Effector CD4-positive, alpha-beta T cell (primary cell): Measurements from ENCODE around the gene KCNQ1.

Experiments
- DNase-seq: peaks from one replicate; pipeline ENCODE4 v3.0.0-alpha.2; 2020

KCNQ1 gene

GRCh38 chr11:2515401-2516275 is 70.8 kb downstream of the KCNQ1 start:
- DNase-seq, result no peak

DNA sequence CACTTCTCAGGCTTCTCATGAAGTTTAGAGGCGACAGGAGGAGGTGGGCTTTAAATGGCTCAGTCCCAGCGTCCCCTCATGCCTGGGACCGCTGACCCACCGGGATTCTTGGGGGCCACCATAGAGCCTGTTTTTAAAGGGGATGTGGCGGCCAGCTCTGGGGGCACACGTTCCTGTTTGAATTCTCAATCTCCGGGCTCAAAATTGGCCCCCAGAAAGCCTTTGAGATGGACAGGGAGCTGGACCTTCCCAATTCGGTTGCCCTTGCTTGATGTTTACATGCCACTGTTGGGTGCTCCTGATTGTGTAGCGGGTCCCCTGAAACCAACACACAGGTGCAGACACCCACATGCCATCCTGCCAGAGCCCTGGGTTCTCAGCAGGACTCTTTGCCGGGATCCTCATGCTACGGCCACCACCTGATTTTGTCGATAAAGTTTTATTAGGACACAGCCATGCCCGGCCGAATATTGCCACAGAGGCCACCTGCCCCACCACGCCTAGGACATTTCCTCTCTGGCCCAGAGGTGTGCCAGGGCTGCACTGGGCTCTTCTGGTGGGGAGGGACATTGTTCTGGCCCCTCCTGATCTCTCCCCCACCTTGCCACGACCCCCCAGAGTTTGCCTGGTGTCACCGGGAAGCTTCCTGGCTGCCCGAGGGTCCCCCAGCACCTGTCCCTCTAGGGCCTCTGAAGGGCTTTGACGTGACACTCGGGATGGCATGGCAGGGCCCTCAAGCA is 71.6 kb downstream of the KCNQ1 start:
- DNase-seq, result no peak

DNA sequence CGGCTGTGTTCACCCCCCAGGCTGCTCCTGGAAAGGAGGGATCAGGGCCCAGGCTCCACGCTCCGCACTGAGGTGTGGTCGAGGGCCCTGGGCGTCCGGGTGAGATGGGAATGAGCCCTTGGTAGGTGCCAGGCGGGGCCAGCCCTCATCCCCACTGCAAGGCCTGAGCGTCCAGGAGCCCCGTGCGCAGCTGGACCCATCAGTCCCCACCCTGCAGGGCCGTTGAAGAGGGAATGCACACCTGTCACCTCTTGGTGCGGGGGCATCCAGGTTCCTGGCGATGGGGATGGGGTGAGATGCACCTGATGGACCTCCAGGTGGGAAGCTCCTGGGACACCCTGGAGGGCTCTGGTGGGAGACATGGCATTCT is 72.2 kb downstream of the KCNQ1 start:
- no peak for DNase-seq

DNA sequence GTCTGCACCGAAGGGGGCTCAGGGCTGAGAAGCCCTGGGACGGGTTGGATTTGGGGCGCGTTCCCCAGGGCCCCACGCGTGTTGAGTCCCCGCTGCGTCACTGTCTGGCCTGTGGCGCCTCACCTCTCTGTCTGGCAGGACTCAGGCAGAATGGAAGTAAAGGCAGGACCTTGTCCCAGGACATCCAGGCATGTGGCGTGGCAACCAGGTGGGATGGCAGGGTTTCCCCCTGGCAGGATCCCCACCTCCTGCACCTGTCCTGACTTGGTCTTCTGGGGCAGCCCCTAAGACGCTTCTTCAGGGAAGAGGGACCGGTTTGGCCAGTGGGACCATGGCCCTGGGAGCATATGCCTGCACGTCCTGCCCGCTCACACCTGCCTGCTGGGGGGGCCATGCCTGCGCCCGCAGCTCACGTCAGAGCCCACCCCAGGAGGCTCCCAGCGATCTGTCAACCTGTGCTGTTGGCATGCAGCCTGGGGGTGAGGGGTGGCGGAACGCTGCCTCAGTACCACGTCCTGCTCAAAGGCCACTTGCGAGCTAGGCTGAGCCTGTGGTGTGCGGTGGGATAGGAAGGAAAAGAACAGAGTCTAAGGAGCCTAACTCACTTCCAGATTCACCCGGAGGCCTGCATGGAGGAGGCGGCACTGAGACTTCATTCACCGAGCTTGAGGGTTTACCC is 72.7 kb downstream of the KCNQ1 start:
- DNase-seq, result no peak

DNA sequence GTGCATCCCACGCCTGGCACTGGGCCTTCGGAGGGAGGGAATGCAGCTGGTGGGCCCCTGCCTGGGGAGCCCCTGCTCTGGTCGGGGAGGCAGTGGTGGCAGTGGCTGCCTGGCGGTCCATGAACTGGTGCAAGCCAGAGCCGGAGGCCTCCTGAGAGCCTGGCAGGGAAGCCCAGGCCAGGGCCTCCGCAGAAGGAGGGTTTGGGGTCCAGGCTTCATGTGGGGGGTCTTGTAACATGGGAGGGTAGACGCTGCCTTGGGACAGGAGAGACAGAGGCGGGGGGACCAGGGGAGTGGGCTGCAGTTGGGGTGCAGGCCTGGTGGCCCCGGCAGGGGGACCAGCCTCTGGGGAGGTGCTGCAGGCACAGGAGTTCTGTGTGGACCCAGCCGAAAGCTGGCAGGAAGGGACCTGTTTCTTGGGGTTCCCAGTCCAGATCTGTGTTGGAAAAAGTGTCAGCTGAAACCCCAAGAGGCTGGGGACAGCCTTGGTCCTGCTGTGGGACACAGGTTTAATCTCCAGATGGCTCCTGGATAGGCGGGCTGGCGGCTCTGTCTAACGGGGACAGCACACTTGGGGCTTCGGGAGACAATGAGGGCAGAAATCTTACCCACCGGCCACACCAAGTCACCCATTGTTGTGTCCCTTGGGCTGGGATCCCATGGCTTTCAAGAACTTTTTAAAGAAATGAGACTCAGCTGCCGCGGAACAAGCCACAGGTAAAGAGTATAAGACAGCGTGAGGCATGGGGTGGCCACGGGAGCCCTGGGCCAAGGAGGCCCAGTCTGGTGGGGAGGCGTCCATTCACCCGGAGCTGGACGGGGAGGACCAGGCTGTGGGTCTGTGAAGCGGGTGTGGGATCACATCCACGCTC is 73.5 kb downstream of the KCNQ1 start:
- no peak for DNase-seq

- no peak for DNase-seq
These were observed 74.2 kb downstream of the KCNQ1 start for GRCh38 chr11:2518983-2519340.

GRCh38 chr11:2519517-2519861 is 74.7 kb downstream of the KCNQ1 start:
- no peak for DNase-seq

DNA sequence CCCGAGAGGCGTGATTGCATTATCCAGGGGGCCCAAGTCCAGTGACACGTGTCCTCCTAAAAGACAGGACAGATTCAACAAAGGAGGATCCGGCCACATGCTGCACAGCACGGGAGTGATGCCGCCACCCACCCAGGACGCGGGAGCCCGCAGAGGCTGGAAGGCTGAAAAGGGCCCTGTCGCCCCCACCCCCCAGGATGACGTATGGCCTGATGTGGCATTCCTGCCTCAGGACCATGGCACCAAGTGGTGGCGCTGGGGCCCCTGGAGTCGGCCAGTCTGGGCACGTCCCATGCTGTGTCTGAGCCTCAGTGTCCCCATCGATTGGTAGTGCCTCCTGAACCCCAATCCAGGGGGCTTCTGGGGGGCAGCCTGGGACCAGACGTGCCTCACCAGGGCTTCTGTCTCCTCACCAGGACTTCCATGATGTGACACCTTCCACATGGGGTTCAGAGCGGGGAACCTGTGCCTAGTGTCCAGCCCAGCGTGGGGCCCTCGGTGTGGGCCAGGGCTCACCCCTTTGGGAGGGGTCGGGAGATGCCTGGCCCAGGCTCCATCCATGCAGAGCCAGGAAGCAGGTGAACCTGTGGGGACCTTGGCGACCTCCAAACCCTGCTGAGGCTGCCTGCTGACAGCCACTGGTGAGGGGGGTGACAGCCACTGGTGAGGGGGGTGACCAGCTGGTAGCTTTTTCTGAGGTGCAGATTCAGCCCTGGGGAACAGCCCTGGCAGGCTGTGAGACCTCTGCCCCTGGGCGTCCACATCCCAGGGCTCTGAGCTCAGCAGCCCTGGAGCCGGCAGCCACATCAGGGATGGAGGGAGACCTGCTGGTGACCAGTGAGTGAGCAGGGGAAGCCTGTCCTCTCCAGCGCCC is 75.3 kb downstream of the KCNQ1 start:
- no peak for DNase-seq

DNA sequence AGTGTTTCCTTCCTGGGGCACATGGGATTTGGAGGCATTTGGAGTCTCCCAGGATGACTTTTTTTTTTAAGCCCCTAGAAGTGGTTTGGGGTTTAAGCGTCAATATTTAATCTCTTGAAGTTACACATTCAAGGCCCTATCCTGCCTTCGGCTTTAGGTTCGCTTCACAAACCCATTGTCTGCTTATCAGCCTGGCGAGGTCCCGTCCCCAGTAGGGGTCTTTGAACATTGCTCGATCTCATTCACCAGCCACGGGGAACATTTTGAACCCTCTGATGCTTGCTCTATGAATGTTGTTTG is 75.9 kb downstream of the KCNQ1 start:
- no peak for DNase-seq

DNA sequence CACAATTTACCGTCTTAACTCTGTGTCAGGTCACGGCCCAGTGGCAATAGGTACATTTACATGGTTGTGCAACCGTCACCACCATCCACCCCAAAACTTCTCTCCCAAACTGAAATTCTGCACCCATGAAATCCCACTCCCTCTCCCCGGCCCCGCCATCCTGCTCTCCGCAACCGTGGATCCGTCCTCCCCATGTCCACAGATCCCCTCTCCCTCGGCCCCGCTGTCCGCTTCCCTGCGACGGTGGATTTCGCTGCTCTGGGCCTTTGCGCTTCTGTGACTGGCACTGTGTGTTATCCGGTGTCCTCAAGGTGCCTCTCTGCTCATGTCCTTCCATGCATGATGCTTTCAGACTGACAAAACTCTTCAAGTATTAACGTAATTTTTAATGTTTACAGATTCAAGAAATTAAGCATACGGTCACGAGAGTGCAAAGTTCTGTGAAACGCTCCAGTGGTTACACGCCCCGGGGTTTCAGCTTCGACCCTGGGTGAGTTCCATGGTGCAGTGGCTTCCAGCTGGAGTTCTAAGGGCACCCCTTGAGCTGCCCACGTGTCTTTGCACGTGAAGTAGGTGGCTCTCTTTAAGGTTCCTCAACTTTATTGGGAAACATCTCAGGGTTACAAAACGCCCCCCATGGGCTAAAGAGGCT is 76.4 kb downstream of the KCNQ1 start:
- no peak for DNase-seq

DNA sequence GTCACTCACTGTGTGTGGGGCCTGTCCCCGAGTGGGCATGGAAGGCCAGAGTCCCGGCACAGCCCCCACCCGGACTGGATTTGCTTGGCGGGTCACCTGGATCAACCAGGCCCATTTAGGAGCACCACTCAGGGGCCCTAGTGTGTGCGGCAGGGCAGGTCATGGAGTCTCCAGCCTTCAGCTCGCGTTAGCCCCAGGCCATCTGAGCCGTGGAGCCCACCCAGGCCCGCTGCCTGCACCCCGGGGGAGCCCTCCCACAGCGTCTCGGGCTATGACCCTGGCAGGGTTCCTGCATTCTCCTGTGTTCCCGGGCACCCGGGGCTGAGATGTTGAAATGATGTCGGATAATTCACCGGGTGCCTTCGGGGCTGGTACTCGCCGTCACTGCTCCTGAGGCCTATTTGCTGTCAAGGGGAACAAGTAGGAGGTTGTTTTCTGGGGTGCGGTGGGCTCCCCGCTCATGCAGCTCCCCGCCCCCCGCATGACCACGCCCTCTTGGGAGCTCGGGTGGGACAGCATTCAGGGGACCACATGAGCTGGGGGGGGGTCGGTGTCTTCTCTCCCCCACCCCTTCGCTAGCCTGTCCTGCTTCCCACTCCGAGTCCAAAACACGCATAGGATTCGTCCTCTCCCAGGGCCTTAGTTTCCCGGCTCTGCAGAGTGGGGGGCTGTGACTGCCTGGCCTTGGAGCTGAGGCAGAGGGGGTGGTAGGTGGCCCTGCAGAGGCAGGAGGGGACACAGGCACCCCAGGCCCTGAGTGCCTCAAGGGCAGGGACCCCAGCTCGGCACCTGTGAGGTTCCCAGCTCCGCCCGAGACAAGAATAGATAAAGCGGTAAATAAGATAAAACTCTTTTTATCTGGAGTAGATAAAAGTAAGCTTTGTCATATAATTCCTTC is 77.2 kb downstream of the KCNQ1 start:
- DNase-seq, result no peak

DNA sequence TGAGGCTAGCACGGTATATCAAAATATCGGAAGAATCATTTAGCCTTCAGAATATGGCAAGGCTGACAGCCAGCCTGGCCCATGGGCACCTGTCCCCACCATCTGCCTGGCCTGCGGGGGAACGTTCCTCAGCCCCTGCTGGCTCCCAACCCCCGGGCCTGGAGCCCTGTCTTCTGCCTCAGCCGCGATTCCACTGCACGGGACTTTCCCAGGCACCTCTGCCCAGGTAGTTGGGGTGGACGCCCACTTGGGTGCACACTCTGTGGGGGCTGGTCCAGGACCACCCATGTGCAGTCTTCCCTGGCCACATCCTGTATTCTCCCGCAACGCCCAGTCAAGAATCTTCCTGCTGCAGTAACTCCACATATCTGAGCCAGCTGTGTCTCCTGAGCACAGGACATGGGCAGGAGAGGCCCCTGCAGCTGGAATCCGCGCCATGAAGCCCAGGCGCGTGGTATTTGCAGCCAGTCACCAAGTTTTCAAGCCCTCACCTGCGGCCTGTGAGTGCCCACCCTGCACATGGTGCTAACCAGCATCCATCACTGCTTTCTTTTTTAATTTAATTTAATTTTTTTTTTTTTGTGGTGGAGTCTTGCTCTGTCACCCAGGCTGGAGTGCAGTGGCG is 77.9 kb downstream of the KCNQ1 start:
- no peak for DNase-seq

GRCh38 chr11:2523821-2524391 is 79.1 kb downstream of the KCNQ1 start:
- no peak for DNase-seq

DNA sequence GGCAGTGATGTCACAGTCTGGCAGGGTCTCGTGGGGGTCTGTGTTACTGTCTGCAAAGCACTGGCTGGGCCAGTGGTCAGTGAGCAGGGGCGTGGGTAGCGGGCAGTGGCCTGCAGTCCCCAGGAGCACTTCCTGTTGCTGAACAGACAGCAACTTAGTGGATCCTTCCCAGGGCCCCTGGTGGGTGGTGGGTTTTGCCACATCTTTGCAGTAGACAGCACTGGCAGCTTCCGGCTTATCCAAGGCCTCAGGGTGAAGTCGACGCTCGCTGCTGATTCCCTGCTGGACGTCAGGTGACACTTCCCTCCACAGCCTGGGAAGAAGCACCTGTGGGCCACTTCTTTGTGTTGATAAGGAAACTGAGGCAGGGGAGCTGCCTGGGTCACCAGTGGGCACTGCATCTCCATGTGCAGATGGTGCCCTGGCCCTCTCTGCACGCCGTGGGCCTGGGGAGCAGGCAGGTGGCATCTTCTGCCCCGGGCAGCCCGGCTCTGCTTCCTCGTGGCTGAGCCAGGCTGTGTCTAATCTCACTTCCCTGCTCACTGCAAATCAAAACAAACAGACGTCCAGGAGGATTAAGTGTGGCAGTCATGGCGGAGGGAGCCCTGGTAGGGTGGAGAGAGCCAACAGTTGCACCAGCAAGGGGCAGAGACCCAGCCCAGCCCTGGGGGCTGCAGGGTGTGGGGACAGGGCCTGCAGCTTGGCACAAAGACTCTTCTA is 79.8 kb downstream of the KCNQ1 start:
- DNase-seq, result no peak

- DNase-seq, result no peak
These were observed 80.5 kb downstream of the KCNQ1 start for GRCh38 chr11:2525166-2525861.

DNA sequence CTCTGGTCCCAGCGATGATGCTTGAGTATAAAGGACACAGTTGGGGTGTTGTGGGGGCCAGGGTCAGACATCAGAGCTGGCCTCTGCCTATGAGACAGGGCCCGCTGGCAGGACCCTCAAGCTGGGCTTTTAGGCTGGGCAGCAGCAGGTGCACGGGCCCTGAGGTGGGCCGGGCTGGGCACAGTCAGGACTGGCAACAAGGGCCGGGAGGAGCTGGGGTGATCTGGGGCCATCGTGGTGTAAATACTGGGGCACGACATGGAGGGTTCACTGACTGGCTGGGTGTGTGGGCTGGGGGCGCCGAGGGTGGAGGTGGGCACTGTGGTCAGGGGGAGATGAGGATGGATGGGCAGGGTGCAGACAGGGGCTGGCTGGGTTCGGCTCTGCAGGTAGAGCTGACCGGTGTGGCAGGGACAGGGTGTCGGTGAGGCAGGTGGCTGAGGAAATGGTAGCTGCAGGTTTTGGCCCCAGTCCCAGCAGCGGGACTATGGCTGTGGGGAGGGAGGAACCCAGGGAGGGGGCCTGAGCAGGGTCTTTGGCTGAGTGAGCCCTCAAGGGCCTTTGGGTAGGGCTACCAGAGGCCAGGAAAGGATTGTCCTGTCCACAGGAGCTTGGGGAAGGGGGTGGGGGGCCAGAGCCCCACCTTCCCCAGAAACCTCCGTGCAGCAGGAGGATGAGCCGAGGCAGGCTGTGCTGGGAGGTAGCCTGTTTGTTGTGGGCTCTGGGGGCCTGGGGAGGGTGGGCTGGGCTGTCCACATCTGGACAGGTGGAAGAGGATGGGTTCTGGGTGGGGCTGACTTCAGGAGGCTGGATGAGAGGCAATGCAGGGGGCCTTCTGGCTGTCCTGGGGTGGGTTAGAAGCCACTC is 81.4 kb downstream of the KCNQ1 start:
- no peak for DNase-seq

GRCh38 chr11:2526808-2527381 is 82.1 kb downstream of the KCNQ1 start:
- DNase-seq, result no peak
